ENCODE results near the gene SCAANT1.

The SCAANT1 gene

GRCh38 chr3:63911873-63912767 is at the start of gene SCAANT1:
TSS of gene SCAANT1 (minus strand) at chr3:63912383.
- DNase-seq = no peak

DNA sequence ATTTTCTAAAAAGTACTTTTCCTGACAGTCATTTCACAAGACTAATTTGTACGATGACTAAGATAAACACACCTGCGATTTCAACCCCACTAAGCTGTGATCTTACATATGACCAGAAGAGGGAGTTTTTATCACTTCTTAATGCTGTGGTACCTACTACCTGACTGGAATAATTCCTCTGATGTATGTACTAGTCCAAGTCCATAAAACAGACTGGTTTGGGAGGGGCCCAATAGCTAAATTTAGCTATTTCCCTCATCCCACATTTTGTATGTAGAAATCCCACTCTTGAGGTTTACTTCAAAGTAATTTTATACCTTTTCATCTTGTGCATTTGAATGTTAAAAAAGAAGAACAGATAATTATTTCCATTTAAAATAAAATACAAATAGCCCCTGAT is 49.7 kb upstream of the SCAANT1 start:
- no peak for DNase-seq

GRCh38 chr3:63960048-63960711 is 48.0 kb upstream of the SCAANT1 start:
- DNase-seq = no peak

DNA sequence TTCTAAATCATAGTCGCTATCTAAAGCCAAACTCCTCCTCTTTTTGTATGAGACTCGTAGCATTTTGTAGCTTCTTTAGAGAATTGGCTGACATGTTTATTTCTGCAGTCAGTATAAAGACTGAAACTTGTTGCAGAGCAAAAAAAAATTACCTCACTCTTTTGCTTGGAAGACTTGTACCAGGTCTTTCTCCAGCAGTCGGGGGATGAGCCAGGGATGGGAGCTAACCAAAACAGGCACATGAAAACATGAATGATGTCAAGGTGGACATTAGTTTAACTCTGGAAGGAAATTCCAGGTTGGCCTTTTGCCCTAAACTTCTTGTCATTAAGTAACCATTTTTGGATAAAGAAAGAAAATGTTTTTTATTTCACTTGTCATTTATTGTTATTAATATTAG is 47.0 kb upstream of the SCAANT1 start:
- DNase-seq = no peak

DNA sequence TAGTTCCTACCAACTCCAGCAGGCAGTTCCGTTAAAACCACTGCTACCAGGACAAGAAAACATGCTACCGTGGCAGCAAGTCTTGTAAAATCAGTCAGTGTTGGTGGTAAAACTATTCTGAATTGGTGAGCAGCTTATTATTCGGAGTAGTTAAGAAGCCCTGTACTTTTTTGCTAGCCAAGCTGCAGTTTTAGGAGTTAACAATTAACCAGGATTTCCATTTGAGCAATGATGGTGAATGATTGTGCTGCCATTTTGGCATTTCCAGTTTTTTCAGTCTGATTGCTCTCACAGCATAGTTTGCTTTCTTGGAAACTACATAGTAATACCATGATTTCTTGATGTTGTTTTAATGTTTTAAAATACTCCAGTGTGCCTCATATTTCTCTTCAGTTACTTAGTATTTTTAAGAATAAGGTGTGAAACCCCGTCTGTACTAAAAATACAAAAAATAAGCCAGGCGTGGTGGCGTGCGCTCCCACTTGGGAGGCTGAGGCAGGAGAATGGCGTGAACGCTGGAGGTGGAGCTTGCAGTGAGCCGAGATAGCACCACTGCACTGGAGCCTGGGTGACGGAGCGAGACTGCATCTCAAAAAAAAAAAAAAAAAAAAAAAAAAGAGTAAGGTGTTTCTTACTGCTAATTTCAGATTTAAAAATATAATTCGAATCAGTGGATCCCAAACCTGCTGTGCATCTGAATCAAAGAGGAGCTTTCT is 43.8 kb upstream of the SCAANT1 start:
- no peak for DNase-seq

GRCh38 chr3:63955036-63955650 is 43.0 kb upstream of the SCAANT1 start:
- no peak for DNase-seq

- DNase-seq = no peak
These were observed 42.0 kb upstream of the SCAANT1 start for GRCh38 chr3:63954182-63954581.

- no peak for DNase-seq
These were observed 40.0 kb upstream of the SCAANT1 start for GRCh38 chr3:63952248-63952594.

GRCh38 chr3:63951492-63952247 is 39.5 kb upstream of the SCAANT1 start:
- no peak for DNase-seq

DNA sequence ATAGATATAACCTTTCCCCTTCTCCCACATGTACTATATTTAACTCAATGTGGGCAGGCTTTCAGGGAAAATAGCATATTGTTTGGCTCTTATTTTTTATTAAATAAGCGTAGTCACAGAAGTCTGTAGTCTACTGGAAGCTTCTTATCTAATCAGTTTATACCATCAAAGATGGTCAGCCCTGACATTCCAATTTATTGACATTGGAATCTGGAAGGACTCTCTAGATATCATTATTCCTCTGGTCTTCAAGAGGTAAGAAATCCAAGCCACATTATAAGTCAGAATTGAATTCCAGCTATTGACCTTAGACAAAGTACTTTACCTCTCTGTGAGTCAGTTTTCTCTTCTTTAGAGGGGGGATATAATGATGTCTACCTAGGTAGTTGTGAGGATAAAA is 38.5 kb upstream of the SCAANT1 start:
- DNase-seq = no peak

DNA sequence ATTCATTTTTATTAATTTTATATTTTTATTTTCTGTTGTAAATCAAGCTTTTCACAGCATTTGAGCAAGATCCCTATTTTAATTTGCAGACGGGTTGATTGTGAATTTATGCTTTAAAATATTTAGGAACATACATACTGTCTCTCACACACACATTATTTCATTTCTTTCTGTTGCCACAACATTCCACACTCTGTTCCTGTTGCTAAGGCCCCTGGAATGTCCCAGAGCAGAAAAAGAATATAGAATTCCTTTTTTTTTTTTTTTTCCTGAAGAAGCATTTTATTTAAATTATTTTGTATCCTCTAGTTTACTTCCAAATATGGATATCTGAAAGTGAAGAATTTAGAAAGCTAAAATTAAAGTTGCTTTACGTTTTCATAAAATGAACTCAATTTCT is 36.8 kb upstream of the SCAANT1 start:
- no peak for DNase-seq

- no peak for DNase-seq
These were observed 35.4 kb upstream of the SCAANT1 start for GRCh38 chr3:63947594-63947993.

- DNase-seq = no peak
These were observed 34.6 kb upstream of the SCAANT1 start for GRCh38 chr3:63946753-63947152.

DNA sequence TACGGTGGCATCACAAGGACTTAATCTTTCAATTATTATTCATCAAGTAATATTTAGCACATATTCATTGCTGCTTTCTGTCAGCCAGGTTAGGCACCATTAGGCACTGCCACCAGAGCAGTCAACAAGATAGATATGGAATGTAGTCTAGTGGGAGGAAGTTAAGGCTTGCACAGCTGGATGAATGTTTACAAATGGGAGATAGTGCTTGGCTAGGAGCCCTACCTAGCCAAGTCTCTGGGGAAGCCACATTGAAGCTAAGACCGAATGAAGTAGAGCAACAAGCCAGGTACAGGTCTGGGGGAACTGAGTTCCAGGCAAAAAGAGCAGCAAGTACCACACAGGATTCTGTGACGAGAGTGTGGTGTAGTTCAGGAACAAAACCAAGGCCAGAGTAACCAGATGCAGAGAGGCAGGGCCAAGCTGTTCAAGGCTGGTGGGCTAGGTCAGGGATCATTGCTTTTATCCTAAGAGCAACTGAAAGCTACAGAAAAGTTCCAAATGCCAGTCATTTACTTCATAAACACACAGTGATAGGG is 33.4 kb upstream of the SCAANT1 start:
- no peak for DNase-seq

DNA sequence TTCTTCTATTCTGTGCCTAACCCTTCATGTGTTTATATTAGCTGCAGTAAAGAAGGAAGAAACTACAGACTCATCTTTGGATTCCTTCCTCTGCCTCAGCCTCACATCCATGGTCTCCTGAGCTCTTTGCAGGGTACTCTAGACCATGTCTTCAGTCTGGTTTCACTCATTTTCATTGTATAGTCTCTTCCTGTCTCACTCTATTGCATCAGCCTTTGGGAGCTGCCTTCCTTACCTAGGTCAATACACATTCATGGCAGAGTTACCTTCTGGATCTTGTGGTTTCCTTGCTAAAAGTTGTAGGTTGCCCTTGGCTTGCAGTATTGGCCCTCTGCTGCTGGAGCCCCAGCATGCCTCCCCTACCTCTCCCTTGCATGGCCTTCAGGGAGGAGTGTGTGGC is 31.5 kb upstream of the SCAANT1 start:
- DNase-seq = no peak

GRCh38 chr3:63942528-63942927 is 30.3 kb upstream of the SCAANT1 start:
- no peak for DNase-seq

GRCh38 chr3:63940389-63940757 is 28.2 kb upstream of the SCAANT1 start:
- DNase-seq = no peak

DNA sequence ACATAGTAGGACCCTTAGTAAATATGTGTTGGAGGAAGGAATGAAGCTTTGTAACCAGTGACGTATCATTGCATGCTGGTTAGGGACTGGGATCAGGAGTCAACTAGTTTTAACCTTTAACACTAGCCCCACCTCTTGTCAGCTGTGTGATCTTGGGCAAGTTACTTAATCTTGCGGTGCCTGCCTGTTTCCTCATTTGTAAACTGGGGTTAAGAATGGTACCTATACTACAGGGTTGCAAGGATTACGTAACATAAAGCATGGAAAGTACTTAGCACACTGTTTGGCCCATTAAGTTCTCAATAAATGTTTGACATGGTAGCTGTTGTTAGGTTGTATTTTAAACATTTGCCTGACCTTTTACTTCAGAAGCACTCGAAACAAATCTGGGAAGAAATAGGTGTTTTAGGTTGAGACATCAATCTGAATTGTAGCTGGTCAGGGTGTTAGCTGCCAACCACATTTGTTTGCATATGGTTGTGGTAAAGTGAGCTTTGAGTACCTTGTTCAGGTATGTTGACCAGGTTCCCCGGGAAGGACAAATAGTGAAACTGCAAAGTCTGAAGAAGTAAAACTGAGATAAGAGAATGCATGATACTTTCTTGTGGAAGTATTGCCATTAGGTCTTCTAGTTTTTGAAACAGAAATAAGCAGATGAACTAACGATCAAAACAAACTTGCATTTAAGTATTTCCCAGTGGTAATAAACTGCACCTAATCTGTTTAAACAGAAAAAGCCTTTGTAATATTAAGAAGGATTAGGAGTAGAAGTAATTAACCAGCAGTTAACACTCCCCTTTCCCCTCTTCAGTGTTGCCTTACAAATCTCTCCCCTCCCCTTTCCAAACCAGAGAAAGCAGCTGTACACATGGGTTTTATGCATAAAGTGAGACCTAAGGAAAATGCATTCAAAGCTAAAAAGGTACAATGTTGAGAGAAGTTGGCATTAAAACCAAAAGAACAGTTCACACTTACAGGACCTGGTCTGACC is 25.8 kb upstream of the SCAANT1 start:
- no peak for DNase-seq

GRCh38 chr3:63936925-63937324 is 24.7 kb upstream of the SCAANT1 start:
- DNase-seq = no peak

GRCh38 chr3:63934041-63934866 is 22.1 kb upstream of the SCAANT1 start:
- DNase-seq = no peak
